GM23248 (cell line): ENCODE measurements around the gene PRAMEF33.
"Not testable (repeated sequence)": the region's sequence is repeated elsewhere in the genome, so short reads cannot be mapped to it uniquely, and the experiment has no call there.

ENCODE experiments used
- EZH2 ChIP-seq: fragments of 200-600 bp; sonication (generic); IDR thresholded peaks from 2 replicates; pipeline ENCODE4 v1.6.1; 2018; ENCODE audit warnings: antibody characterized with exemption, mild to moderate bottlenecking; ENCODE audit not compliant: insufficient read depth, poor library complexity, severe bottlenecking
- EZH2phosphoT487 ChIP-seq: fragments of 200-600 bp; sonication (generic); IDR thresholded peaks from 2 replicates; pipeline ENCODE4 v1.6.1; 2018; ENCODE audit warnings: antibody characterized with exemption, moderate library complexity, mild to moderate bottlenecking, low read depth; ENCODE audit not compliant: insufficient read depth

- not testable (repeated sequence) for TF ChIP-seq EZH2, EZH2phosphoT487
These were observed 53.4 kb downstream of the PRAMEF33 start for GRCh38 chr1:13356774-13357173.
